ENCODE data around the gene CHTF18. TPM values are rescaled to one million over a fixed set of nuclear protein-coding genes. Genes with fewer than 3 reads are reported as not detected.

CHTF18 gene
- polyA plus RNA-seq, 3 donors, result 0.57 to 13.8 (median 2.2) TPM

- no peaks in the 10 kb centered on the region for H3K36me3 Mint-ChIP-seq
- intact Hi-C loops (cut with micrococcal nuclease), result no loop called here
- H3K36me3 ChIP-seq (replicated peaks in 1 of 2; ENCODE audit: control insufficient read depth in 1 of 2, insufficient read depth in 2 of 2, low read length in 2 of 2), result no peaks in the 10 kb centered on the region
- H3K9ac ChIP-seq (ENCODE audit: insufficient read depth, low read length, poor library complexity, severe bottlenecking), result no peak overlapping the region
- H3K4me3 ChIP-seq (replicated peaks in 1 of 3; ENCODE audit: low read depth in 2 of 3, low read length in 3 of 3), result no peak overlapping the region
- no peaks in the 10 kb centered on the region for H3K79me2 ChIP-seq (ENCODE audit: insufficient read depth, low read length)
- H3K9me3 ChIP-seq (replicated peaks in 1 of 2; ENCODE audit: control insufficient read depth in 1 of 2, insufficient read depth in 1 of 2, low read length in 2 of 2), result no peaks in the 10 kb centered on the region
- no peaks in the 10 kb centered on the region for H3K4me1 Mint-ChIP-seq
- no peak for TF ChIP-seq CTCF (IDR thresholded peaks at IDR 0.05)
- H3K27ac Mint-ChIP-seq, result no peak overlapping the region
- H3K27ac ChIP-seq (ENCODE audit: low read depth in 1 of 2, low read length in 2 of 2), result no peak overlapping the region
- H3K27me3 ChIP-seq (ENCODE audit: control insufficient read depth in 2 of 2, insufficient read depth in 2 of 2, low read length in 2 of 2), result peaks cover 0 to 9% of the 10 kb centered on the region in 2 donors
- peaks cover 0 to 22% (median 10%) of the 10 kb centered on the region in 3 donors for H3K27me3 Mint-ChIP-seq (ENCODE audit: low read depth in 3 of 3)
- 95% methylated on average over 10 of the region's 13 CpGs for WGBS (ENCODE audit: insufficient coverage)
- peaks cover 0 to 3% (median 0%) of the 10 kb centered on the region in 7 donors for H3K9me3 Mint-ChIP-seq
- DNase-seq, result no peak
- no peak overlapping the region for H2AFZ ChIP-seq (ENCODE audit: insufficient read depth, low read depth, low read length, poor library complexity, severe bottlenecking)
- H3K4me2 ChIP-seq (replicated peaks; ENCODE audit: extremely low read depth, low read length, poor library complexity, severe bottlenecking), result no peak overlapping the region
- peaks cover 3% of the 10 kb centered on the region for H4K20me1 ChIP-seq (ENCODE audit: insufficient read depth, low read length)
- no peaks in the 10 kb centered on the region for H3K4me1 ChIP-seq (ENCODE audit: control insufficient read depth in 1 of 2, insufficient read depth in 2 of 2, low read length in 2 of 2)
- H3K4me3 Mint-ChIP-seq, result no peak overlapping the region
Observed at GRCh38 chr16:779561-779960, 8.9 kb upstream of the CHTF18 start.

- Histone ChIP-seq H3K27me3 (ENCODE audit: control insufficient read depth in 2 of 2, insufficient read depth in 2 of 2, low read length in 2 of 2) (peaks cover 0 to 9% of the 10 kb centered on the region in 2 donors), H3K27ac (ENCODE audit: low read depth in 1 of 2, low read length in 2 of 2) (no peak overlapping the region), H3K9me3 (replicated peaks in 1 of 2; ENCODE audit: control insufficient read depth in 1 of 2, insufficient read depth in 1 of 2, low read length in 2 of 2) (no peaks in the 10 kb centered on the region), H3K36me3 (replicated peaks in 1 of 2; ENCODE audit: control insufficient read depth in 1 of 2, insufficient read depth in 2 of 2, low read length in 2 of 2) (no peaks in the 10 kb centered on the region), H3K9ac (ENCODE audit: insufficient read depth, low read length, poor library complexity, severe bottlenecking) (no peak overlapping the region), H3K4me2 (replicated peaks; ENCODE audit: extremely low read depth, low read length, poor library complexity, severe bottlenecking) (no peak overlapping the region), H3K4me1 (ENCODE audit: control insufficient read depth in 1 of 2, insufficient read depth in 2 of 2, low read length in 2 of 2) (no peaks in the 10 kb centered on the region), H3K79me2 (ENCODE audit: insufficient read depth, low read length) (no peaks in the 10 kb centered on the region), H3K4me3 (replicated peaks in 1 of 3; ENCODE audit: low read depth in 2 of 3, low read length in 3 of 3) (no peak overlapping the region), H4K20me1 (ENCODE audit: insufficient read depth, low read length) (peaks cover 11% of the 10 kb centered on the region), H2AFZ (ENCODE audit: insufficient read depth, low read depth, low read length, poor library complexity, severe bottlenecking) (no peak overlapping the region)
- WGBS (ENCODE audit: insufficient coverage), result 94% methylated on average over 16 of the region's 16 CpGs
- Mint-ChIP-seq H3K36me3 (peaks cover 5 to 6% of the 10 kb centered on the region in 2 donors), H3K27ac (no peak overlapping the region), H3K4me1 (no peaks in the 10 kb centered on the region), H3K4me3 (no peak overlapping the region), H3K27me3 (ENCODE audit: low read depth in 3 of 3) (peaks cover 0 to 22% (median 10%) of the 10 kb centered on the region in 3 donors), H3K9me3 (peaks cover 0 to 3% (median 0%) of the 10 kb centered on the region in 7 donors)
- DNase-seq, result no peak
- intact Hi-C loops (cut with micrococcal nuclease), result no loop called here
- TF ChIP-seq CTCF (IDR thresholded peaks at IDR 0.05), result no peak
Observed at GRCh38 chr16:780296-780695, 8.1 kb upstream of the CHTF18 start.
